DOHH2 (cell line): ENCODE results near the gene ZNF581.
A peak's percentile ranks its signal among the peaks of the same experiment; 100 is the strongest.

Source experiments
- CTCF ChIP-seq: fragments of 200-600 bp; sonication (generic); IDR thresholded peaks from one replicate; pipeline ENCODE4 v1.5.1; 2014; ENCODE audit warnings: antibody characterized with exemption, mild to moderate bottlenecking, low read depth, low read length; ENCODE audit not compliant: poor library complexity, severe bottlenecking
- EZH2phosphoT487 ChIP-seq: fragments of 200-600 bp; sonication (generic); IDR thresholded peaks from 2 replicates; pipeline ENCODE4 v1.6.1; 2017; ENCODE audit warnings: borderline replicate concordance, mild to moderate bottlenecking, antibody characterized with exemption, low read length, moderate library complexity, mixed read lengths

- TF ChIP-seq CTCF: peak; percentile 86
- no peak for TF ChIP-seq EZH2phosphoT487
Measured at GRCh38 chr19:55605637-55606470, 37.6 kb upstream of the ZNF581 start, which contains the start of gene ZNF865.
